ENCODE measurements around the gene UQCR10.
A peak's percentile ranks its signal among the peaks of the same experiment; 100 is the strongest.

The UQCR10 gene

DNA sequence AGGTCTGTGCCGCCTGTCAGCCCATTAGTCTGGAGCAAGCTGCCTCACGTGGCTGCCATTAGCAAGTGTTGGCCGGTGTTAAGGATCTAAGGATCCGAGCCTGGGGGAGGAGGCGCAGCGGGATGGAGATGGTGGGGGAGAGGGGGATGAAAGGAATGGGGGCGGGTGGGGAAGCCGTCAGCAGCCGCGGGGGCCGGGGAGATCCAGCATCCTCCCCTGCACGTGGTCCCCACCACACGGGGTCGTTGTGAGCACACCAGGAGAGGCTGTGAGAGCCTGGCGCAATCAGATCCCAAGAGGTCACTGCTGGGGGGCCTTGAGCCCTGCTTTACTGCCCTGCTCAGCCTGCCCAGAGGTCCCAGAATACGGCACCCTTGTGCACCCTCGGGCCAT is 40.0 kb upstream of the UQCR10 start:
- Histone ChIP-seq H3K27ac (no peak overlapping the region; the same call in 1 of the 2 replicates), H3K36me3 (no peaks in the 10 kb centered on the region), H3K27me3 (ENCODE audit: insufficient read depth, low read depth, severe bottlenecking) (no peaks in the 10 kb centered on the region), H3K4me3 (ENCODE audit: low read depth, low read length) (no peak overlapping the region), H3K9me3 (ENCODE audit: severe bottlenecking) (no peaks in the 10 kb centered on the region)
- DNase-seq: peak; percentile 88
- TF ChIP-seq, protein P1, sequence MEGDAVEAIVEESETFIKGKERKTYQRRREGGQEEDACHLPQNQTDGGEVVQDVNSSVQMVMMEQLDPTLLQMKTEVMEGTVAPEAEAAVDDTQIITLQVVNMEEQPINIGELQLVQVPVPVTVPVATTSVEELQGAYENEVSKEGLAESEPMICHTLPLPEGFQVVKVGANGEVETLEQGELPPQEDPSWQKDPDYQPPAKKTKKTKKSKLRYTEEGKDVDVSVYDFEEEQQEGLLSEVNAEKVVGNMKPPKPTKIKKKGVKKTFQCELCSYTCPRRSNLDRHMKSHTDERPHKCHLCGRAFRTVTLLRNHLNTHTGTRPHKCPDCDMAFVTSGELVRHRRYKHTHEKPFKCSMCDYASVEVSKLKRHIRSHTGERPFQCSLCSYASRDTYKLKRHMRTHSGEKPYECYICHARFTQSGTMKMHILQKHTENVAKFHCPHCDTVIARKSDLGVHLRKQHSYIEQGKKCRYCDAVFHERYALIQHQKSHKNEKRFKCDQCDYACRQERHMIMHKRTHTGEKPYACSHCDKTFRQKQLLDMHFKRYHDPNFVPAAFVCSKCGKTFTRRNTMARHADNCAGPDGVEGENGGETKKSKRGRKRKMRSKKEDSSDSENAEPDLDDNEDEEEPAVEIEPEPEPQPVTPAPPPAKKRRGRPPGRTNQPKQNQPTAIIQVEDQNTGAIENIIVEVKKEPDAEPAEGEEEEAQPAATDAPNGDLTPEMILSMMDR (IDR thresholded peaks at IDR 0.05; ENCODE audit: low read depth, low read length): peak; percentile 81

DNA sequence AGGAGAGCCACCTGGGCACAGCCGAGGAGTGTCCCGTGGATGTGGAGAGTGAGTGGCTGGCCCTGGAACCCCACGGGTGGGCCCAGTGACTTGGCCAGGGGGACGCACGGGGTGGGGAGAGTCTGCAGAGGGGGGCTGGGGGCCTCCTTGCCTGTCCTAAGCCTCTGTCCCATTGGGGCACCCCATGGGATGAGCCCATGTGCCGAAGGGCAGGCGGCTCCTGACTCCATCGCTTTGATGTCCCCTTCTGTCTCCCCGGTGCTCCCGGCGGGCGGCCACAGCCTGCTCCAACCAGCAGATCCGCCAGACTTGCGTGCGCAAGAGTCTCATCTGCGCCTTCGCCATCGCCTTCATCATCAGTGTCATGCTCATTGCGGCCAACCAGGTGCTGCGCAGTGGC is 38.0 kb upstream of the UQCR10 start:
- Histone ChIP-seq H3K27me3 (ENCODE audit: insufficient read depth, low read depth, severe bottlenecking) (no peaks in the 10 kb centered on the region), H3K36me3 (no peaks in the 10 kb centered on the region; the same call in 1 of the 2 replicates), H3K27ac (no peak overlapping the region), H3K9me3 (ENCODE audit: severe bottlenecking) (no peaks in the 10 kb centered on the region), H3K4me3 (ENCODE audit: low read depth, low read length) (no peak overlapping the region)
- no peak for DNase-seq
- TF ChIP-seq, protein P1 (IDR thresholded peaks at IDR 0.05; ENCODE audit: low read depth, low read length): no peak

DNA sequence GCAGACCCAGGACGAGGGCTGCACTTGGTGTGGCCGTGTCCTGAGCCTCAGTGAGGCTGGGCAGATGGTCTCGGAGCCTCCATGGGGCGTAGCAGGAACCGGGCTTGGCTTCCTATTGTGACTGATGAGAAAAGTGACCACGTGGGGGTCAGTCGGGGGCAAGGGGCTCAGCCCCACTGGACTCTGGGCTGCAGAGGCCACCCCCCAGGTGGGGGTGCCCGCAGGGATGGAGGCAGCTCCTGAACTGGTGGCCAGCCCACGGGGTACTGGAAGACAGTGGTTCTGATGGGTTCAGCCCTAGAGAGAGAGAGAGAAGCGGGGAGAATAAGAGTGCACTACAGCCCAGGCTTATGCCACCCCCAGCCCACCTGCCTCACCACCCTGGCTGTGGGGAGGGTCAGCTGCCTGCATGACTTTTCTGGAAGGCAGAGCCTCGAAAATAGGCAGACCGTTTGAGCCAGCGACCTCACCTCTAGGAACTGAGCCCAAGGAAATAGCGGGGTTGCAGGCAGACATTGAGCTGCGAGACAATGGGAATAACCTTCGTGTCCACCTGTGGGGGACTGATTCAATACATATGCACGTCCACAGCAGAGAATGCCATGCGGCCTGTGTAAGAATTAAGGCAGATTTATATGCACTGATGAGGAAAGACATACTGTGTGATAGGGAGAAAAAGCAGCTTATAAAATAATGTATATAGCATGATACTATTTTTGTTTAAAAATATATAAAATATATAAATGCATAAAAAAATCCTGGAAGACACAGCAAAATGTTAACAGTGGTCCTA is 35.9 kb upstream of the UQCR10 start:
- Histone ChIP-seq H3K27me3 (ENCODE audit: insufficient read depth, low read depth, severe bottlenecking) (no peaks in the 10 kb centered on the region), H3K36me3 (no peaks in the 10 kb centered on the region; the same call in 1 of the 2 replicates), H3K9me3 (ENCODE audit: severe bottlenecking) (no peaks in the 10 kb centered on the region), H3K27ac (no peak overlapping the region; the same call in 1 of the 2 replicates), H3K4me3 (ENCODE audit: low read depth, low read length) (no peak overlapping the region)
- TF ChIP-seq, protein P1 (IDR thresholded peaks at IDR 0.05; ENCODE audit: low read depth, low read length): no peak
- no peak for DNase-seq

DNA sequence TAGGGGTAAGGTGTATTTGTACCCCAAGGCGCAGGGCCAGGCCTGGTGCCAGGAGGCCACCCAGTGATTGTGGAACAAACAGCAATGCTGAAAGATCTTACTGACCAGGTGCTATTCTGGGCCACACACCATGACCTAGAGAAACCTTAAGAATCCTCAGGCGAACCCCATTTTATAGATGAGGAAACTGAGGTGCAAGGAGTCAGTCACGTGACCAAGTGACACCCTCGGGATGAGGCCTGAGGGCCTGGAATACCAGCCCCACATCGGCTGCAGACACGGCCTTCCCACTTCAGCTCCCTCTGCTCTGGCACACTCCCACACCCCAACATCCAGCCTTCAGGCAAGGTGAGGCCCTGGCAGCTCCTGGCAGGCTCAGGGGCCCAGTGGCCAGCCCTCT is 34.3 kb upstream of the UQCR10 start:
- Histone ChIP-seq H3K36me3 (no peaks in the 10 kb centered on the region; the same call in 1 of the 2 replicates), H3K9me3 (ENCODE audit: severe bottlenecking) (no peaks in the 10 kb centered on the region), H3K27me3 (ENCODE audit: insufficient read depth, low read depth, severe bottlenecking) (no peaks in the 10 kb centered on the region), H3K4me3 (ENCODE audit: low read depth, low read length) (no peak overlapping the region), H3K27ac (peak overlapping the region; percentile 83)
- TF ChIP-seq, protein P1 (IDR thresholded peaks at IDR 0.05; ENCODE audit: low read depth, low read length): no peak
- DNase-seq: no peak

DNA sequence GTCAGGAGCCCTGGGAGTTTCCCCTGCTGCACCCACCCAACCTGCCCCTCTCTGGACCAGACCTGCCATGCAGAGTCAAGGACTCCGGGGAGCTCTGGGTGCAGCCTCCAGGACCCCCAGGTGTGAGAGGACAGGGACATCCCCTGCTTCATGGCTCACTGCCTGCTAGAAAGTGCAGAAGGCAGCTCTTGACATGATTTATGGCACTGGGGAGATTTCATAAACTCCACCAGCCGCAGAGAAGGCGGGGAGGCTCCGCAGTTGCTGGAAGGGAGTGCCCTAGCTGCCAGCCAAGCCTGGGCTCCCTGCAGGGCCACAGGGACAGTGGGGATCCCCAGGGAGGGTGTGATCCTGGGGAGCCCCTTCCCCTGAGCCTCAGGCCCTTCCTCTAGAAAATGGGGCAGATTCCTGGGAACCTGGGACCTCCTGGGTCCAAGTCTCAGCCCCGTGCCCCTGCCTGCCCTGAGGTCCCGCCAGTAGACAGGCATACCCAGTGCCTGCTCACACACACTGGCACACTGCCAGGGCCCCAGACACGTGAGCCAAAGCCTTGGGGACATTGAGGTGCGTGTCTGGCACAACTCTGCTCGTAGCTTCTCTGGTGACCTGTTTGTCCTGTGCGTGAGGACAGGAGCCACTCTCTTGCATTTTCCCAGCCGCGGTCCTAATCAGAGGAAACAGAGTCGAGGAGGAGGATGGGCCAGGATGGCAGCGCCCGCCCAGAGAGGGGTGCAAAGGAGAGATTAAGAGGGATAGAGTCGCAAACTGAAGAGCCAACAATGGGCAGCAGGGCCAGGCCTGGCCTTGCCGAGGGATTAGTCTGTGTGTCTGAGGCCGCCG is 33.6 kb upstream of the UQCR10 start:
- no peak overlapping the region for H3K4me3 ChIP-seq (ENCODE audit: low read depth, low read length)
- TF ChIP-seq, protein P1 (IDR thresholded peaks at IDR 0.05; ENCODE audit: low read depth, low read length): no peak
- H3K27me3 ChIP-seq (ENCODE audit: insufficient read depth, low read depth, severe bottlenecking): no peaks in the 10 kb centered on the region
- no peaks in the 10 kb centered on the region; the same call in 1 of the 2 replicates for H3K36me3 ChIP-seq
- peak overlapping the region; percentile 83 for H3K27ac ChIP-seq
- H3K9me3 ChIP-seq (ENCODE audit: severe bottlenecking): no peaks in the 10 kb centered on the region
- DNase-seq: peak; percentile 79
